Measurements from ENCODE around the gene ERI3.

ERI3 gene

GRCh38 chr1:44380666-44381177, 25.7 kb upstream of the ERI3 start:
- H3K27ac ChIP-seq, result no peak overlapping the region
- ChIA-PET POLR2A (ENCODE audit: low non-redundant PET) (no interaction called here), CTCF (no interaction called here)
- no peak for TF ChIP-seq CTCF (conservative IDR thresholded peaks at IDR 0.05; ENCODE audit: low read depth)
- DNase-seq (ENCODE audit: low spot score), result no peak

GRCh38 chr1:44377925-44378784, 23.1 kb upstream of the ERI3 start:
- ChIA-PET POLR2A (ENCODE audit: low non-redundant PET) (no interaction called here), CTCF (interaction anchor here (0.5 to 1.9 kb wide), 12 partner anchors 12 to 1299 kb away, joined by 3 to 9 read pairs (median 3); no protein-coding TSS in a partner anchor)
- 0 out of 2 replicates have a peak, but pooled peaks have one; percentile 21 for TF ChIP-seq CTCF (conservative IDR thresholded peaks at IDR 0.05; ENCODE audit: low read depth)
- H3K27ac ChIP-seq, result no peak overlapping the region
- DNase-seq (ENCODE audit: low spot score), result peak; percentile 58

GRCh38 chr1:44375547-44375946, 20.5 kb upstream of the ERI3 start:
- POLR2A ChIA-PET (ENCODE audit: low non-redundant PET), result no interaction called here
- CTCF ChIA-PET, result no interaction called here

GRCh38 chr1:44371206-44371605, 16.1 kb upstream of the ERI3 start:
- no peak overlapping the region for H3K27ac ChIP-seq
- DNase-seq (ENCODE audit: low spot score), result no peak
- ChIA-PET CTCF (no interaction called here), POLR2A (ENCODE audit: low non-redundant PET) (no interaction called here)
- no peak for TF ChIP-seq CTCF (conservative IDR thresholded peaks at IDR 0.05; ENCODE audit: low read depth)

More at GRCh38 chr1:44375547-44375946, 20.5 kb upstream of the ERI3 start:
- no peak for DNase-seq (ENCODE audit: low spot score)
- H3K27ac ChIP-seq, result no peak overlapping the region
- no peak for TF ChIP-seq CTCF (conservative IDR thresholded peaks at IDR 0.05; ENCODE audit: low read depth)

GRCh38 chr1:44368471-44369151, 13.6 kb upstream of the ERI3 start:
- POLR2A ChIA-PET (ENCODE audit: low non-redundant PET), result no interaction called here
- no peak for TF ChIP-seq CTCF (conservative IDR thresholded peaks at IDR 0.05; ENCODE audit: low read depth)
- H3K27ac ChIP-seq, result no peak overlapping the region
- CTCF ChIA-PET, result interaction anchor here (0.7 kb wide), 1 partner anchor 11 kb away, joined by 3 read pairs; no protein-coding TSS in a partner anchor
- DNase-seq (ENCODE audit: low spot score), result no peak

GRCh38 chr1:44367944-44368343, 12.9 kb upstream of the ERI3 start:
- POLR2A ChIA-PET (ENCODE audit: low non-redundant PET), result no interaction called here
- TF ChIP-seq CTCF (conservative IDR thresholded peaks at IDR 0.05; ENCODE audit: low read depth), result no peak
- CTCF ChIA-PET, result interaction anchor here (0.7 to 0.9 kb wide), 2 partner anchors 12 to 15 kb away, joined by 3 to 4 read pairs; no protein-coding TSS in a partner anchor
- no peak overlapping the region for H3K27ac ChIP-seq
- DNase-seq (ENCODE audit: low spot score), result no peak
